GM21723 (cell line): ENCODE measurements around the gene BCO2.
"Not testable (repeated sequence)": the region's sequence is repeated elsewhere in the genome, so short reads cannot be mapped to it uniquely, and the experiment has no call there.

Experiments
- ATAC-seq: cut with Tn5 transposase; IDR thresholded peaks from one replicate; pipeline ENCODE4 v1.9.1; 2021; ENCODE audit warnings: mild to moderate bottlenecking, moderate library complexity; ENCODE audit not compliant: unreplicated experiment

Gene BCO2

GRCh38 chr11:112166562-112166961 is 8.8 kb upstream of the BCO2 start:
- ATAC-seq: no peak

- ATAC-seq: no peak
These were observed 8.2 kb upstream of the BCO2 start, which contains the start of gene TEX12 for GRCh38 chr11:112167145-112167544. TSS of gene TEX12 (plus strand) at chr11:112167372. CDS start at chr11:112169269, 1,897 bp downstream.

GRCh38 chr11:112172362-112172994 is 2.8 kb upstream of the BCO2 start:
- ATAC-seq: peak; percentile 66

GRCh38 chr11:112173152-112173551 is 2.2 kb upstream of the BCO2 start:
- no peak for ATAC-seq

GRCh38 chr11:112175599-112175952 is 264 bp downstream of the BCO2 start:
- ATAC-seq: no peak

GRCh38 chr11:112176077-112176476 is 765 bp downstream of the BCO2 start:
- ATAC-seq: no peak

- ATAC-seq: no peak
These were observed 2.3 kb downstream of the BCO2 start for GRCh38 chr11:112177589-112177988.

GRCh38 chr11:112178428-112178827 is 3.1 kb downstream of the BCO2 start:
- no peak for ATAC-seq

GRCh38 chr11:112178936-112179335 is 3.6 kb downstream of the BCO2 start:
- ATAC-seq: no peak

- ATAC-seq: peak; percentile 73
These were observed 4.3 kb downstream of the BCO2 start for GRCh38 chr11:112179601-112180000.

- ATAC-seq: no peak
These were observed 7.6 kb downstream of the BCO2 start for GRCh38 chr11:112182867-112183266.

- no peak for ATAC-seq
These were observed 10.6 kb downstream of the BCO2 start for GRCh38 chr11:112185883-112186282.

- ATAC-seq: no peak
These were observed 11.0 kb downstream of the BCO2 start for GRCh38 chr11:112186304-112186703.

GRCh38 chr11:112195113-112195512 is 19.8 kb downstream of the BCO2 start:
- ATAC-seq: not testable (repeated sequence)

GRCh38 chr11:112195951-112196351 is 20.6 kb downstream of the BCO2 start:
- ATAC-seq: no peak

- ATAC-seq: no peak
These were observed 21.3 kb downstream of the BCO2 start for GRCh38 chr11:112196519-112197087.

- not testable (repeated sequence) for ATAC-seq
These were observed 23.8 kb downstream of the BCO2 start for GRCh38 chr11:112199101-112199500.

GRCh38 chr11:112200252-112200651 is 24.9 kb downstream of the BCO2 start:
- no peak for ATAC-seq

- ATAC-seq: no peak
These were observed 30.8 kb downstream of the BCO2 start for GRCh38 chr11:112206071-112206470.

- ATAC-seq: no peak
These were observed 35.6 kb downstream of the BCO2 start for GRCh38 chr11:112210890-112211289.

- ATAC-seq: no peak
These were observed 36.2 kb downstream of the BCO2 start for GRCh38 chr11:112211536-112211935.

- ATAC-seq: no peak
These were observed 37.0 kb downstream of the BCO2 start for GRCh38 chr11:112212290-112212689.

- ATAC-seq: no peak
These were observed 37.4 kb downstream of the BCO2 start for GRCh38 chr11:112212710-112213109.
